CD4-positive, alpha-beta T cell treated with Interleukin-15 for 4 hours (primary cell): ENCODE data around the gene PARD3.
"Not testable (repeated sequence)": the region's sequence is repeated elsewhere in the genome, so short reads cannot be mapped to it uniquely, and the experiment has no call there.

Experiments
- DNase-seq: peaks from one replicate; pipeline ENCODE4 v3.0.0-alpha.2; 2020; ENCODE audit warnings: low spot score

Gene PARD3

DNA sequence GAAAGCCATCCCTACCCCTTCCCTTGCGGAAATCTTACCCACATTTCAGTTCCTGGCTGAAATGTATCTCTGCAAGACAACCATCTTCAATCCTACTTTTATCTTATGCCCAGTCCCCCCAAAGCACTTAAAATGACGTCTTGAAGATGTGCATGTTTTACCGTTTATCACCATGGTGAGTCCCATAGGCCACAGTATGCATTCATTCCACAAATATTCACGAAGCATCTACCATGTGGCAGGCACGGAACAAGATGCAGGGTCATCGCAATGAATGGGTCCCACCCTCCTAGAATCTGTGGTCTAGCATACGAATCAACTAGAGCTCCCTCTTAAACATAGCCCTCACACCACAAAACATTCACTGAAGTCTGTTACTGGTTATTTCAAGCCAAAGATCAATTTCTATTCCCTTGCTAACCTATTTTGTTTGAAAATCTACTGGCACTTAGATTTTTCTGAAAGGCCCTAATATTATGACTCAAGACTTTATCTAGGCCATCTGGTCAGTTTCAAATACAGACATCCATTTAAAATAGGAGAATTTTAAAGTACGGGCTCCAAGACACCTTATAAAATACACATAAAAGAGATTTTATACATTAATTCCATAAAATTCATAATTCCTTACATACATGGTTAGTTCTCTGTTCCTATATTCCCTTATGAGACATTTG is 99.4 kb downstream of the PARD3 start:
- DNase-seq = no peak

DNA sequence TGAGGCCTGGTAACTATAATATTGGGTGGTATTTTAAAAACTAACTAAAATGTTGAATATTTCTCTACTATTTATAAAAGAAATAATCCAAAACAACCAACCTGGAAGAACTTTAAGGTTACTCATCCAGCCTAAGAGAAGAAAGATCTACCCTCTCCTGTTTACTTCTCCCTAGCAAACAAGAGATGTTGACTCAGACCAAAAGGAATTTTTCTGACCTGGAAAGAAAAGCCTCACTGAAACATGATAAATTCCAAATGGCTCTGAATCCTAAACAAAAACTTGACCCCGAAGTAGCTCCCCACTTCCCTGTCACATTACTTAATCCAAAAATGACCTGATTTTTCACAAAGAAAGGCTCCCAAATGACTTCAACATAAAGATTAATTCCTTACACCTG is 101.2 kb downstream of the PARD3 start:
- no peak for DNase-seq

DNA sequence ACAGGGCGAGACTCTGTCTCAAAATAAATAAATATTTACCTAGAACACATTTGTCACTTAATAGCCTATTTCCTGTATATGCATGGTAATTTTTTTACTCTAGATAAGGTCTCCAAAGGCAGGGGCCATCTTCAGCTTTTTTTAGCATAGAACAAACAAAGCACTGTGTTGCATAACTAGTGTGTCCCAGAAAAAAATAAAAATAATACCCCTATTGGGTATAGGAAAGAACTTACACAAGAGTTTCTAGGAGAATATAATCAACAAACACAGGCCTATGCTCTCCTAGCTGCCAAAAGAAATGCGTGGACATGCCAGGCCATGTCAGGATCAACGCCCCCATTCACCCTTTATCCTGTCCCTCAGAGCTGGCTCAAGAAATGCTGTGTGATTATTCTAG is 103.6 kb downstream of the PARD3 start:
- DNase-seq = no peak

DNA sequence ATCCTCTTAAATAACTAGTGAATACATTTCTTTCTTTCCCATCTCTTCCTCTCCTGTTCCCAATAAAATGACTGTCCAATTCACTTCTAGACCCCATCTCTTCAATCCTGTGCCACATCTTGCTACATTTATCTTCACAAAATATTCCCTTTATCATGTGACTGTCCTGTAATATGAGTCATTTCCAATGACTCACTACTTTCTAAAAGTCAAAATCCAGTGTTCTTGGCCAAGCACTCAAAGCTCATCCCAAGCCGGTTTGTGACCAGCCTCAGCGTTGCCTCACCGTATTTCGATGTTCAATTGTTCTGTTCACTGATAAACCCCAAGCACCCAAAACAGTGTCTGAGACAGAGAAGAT is 104.7 kb downstream of the PARD3 start:
- no peak for DNase-seq

DNA sequence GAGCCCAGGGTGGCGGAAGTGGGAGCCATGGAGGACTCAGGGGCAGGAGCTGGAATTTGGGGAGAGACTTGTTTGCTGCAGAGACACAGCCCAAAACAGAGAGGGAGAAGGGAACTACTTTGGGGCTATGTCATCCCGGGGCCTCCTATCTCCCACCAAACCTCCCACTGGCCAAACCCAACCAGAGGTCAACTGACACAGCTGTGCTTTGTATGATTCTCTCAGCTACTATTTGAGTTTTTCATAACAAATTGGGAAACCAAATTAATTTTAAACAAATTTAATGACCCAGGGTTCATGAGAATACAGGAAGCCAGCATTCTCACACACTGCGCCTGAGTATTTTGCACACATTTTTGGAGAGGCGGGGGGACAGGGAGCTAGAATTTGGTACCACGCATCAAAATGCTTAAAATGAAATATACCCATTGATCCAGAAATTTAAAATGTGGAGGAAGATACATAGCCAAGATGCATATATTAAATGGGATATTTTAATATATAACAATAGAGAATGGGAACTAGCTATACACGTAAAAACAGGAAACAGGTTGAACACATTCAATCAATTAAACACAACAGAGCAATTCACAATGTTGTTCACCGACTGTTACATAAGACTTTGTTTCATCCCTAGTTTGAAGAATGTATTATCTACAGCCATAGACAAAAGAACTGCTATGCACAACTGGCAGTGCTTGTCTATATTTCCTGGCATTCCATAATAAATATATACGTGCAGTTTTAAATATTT is 105.3 kb downstream of the PARD3 start:
- no peak for DNase-seq

DNA sequence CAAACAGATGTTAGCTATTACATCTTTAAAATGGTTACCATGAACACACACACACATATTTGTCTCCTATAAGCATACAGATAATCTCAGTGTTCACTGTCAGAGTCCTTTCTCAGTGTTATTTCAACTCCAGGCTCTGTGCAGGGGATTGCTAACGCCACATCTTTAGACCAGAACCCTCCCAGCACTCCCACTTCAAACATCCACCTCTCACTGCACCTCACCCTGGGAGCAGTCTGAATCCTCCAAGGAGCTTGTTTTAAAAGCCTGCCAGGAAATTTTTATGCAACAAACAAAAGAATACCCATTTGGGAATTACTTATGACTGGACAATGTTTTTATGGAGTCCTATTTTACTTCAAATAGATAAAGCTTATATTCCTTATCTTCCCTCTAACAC is 107.4 kb downstream of the PARD3 start:
- DNase-seq = no peak

DNA sequence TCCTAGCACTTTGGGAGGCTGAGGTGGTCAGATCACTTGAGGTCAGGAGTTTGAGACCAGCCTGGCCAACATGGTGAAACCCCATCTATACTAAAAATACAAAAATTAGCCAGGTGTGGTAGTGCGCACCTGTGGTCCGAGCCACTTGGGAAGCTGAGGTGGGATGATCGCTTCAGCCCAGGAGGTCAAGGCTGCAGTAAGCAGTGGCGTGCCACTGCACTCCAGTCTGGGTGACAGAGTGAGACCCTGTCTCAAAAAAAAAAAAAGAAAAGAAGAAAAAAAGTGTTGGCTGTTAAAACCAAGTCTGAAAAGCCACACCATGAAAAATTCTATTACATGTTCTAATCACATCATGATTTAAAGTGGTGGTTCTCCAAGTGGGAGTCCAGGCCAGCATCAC is 108.1 kb downstream of the PARD3 start:
- not testable (repeated sequence) for DNase-seq

DNA sequence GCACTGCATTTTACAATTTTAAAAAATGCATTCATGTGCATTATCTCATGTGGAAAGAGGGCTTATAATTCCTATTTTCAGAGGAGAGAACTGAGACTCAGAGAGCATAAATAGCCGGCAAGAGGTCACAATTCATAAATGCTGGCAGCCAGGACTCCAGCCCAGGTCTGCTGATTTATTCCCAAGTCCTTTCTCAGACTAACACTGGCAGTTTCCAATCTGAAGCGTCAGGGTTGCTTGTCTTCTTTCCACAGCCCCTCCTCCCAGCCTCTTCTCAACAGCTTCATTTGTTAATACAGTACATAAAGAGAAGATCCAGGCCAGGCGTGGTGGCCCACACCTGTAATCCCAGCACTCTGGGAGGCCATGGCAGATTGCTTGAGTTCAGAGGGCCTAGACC is 108.9 kb downstream of the PARD3 start:
- DNase-seq = no peak

DNA sequence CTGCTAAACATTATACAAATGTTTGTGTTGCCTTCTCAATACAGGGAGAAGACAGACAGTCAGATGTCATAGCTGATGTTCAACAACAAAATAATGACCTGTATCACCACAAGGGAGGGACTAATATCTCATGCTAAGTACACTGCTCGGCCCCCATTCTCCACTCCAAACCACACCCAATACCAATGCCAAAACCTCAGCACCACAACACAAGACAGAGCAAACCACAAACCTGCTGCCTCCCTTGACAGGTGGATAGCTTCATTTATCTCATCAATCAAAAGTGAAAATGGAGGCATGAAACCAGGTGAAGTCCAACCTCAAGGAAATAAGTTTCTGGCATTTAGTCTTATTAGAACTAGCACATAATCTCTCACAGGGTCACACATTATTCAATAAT is 109.5 kb downstream of the PARD3 start:
- DNase-seq = no peak

DNA sequence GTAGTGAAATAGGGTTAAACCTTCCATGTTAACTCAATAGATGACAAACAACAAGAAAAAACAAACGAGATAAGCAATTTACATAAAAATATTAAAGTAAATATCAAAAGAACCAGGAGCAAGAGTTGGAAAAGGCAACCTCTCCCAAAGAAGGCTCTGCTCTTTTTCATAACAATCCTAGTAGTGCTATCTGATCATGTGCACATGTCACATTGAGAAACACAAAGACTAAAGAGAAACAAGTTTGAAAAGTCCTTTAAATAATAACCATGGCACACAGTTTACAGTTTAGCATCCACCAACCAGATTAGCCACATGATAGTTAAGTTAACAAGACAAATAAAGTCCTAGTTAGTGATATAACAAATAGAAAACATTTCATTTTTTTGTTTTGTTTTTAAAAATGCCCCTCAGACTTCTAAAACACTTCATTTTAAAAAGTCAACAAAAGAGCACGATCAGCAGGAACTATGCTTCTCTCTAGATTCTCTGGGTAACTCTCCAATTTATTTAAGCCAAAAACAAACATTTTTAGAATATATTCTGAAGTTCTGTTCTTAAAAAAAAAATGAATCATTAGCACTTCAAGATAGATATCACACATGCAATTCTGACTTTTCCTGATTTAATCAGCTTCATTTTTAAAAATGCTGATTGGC is 110.4 kb downstream of the PARD3 start:
- no peak for DNase-seq

DNA sequence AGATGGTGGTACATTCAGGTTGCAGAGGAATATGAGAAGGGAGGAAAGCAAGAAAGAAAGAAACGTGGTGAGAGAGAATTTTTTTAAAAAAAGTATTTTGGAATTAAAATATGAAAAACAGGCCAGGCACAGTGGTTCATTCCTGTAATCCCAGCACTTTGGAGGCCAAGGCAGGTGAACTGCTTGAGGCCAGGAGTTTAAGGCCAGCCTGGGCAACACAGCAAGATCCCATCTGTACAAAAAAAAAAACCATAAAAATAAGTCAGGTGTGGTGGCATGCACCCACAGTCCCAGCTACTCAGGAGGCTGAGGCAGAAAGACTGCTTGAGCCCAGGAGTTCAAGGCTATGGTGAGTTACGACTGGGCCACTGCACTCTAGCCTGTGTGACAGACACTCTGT is 112.1 kb downstream of the PARD3 start:
- DNase-seq = no peak

DNA sequence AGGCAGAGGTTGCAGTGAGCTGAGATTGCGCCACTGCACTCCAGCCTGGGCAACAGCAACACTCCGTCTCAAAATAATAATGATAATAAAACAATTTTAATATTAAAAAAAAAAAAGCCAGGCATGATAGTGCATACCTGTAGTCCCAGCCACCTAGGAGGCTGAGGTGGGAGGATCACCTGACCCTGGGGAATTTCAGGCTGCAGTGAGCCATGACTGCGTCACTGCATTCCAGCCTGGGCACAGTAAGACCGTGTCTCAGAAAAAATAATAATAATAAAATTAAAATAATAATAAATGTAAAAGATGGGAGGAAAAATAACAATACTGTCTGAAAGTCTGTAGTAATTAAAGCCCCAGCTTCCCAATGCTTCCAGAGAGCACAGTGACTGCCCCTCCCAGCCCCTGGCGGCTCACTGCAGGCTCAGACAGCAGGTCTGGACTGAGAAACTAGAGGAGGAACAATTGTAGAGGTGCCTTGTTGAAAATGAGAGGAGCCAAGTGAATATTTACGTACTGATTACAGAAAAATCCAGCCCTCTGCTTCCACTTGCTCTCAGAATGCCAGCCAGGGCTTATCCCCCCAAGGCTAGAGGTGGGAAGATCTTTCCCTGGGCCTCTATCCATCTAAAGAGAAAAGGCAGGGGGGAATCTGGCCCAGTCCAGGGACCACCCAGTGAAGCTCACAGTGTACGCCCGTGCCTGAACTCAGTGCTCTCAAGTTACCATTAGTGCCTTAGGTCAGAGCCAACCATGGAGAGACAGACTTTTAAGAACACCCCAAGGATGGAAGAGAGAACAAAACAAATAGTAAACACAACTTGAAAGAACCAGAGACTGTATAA is 112.8 kb downstream of the PARD3 start:
- DNase-seq = no peak

DNA sequence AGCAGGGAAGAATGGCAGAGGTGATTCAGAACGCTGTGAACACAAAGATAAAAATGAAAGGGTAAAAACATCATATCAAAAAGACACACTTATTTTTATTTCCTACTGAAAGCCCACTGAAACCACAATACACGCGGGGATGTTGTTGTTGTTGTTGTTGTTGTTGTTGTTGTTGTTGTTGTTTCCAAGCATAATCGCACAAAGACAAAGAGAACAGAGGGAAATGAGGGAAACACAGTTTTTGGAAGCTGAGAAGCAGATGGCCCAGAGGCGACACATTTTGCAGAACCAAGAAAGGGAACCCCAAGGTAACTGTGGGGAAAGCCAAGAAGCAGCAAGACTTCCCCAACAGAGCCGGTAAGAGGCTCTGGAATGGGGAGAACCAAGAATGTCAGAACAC is 113.9 kb downstream of the PARD3 start:
- DNase-seq = no peak

DNA sequence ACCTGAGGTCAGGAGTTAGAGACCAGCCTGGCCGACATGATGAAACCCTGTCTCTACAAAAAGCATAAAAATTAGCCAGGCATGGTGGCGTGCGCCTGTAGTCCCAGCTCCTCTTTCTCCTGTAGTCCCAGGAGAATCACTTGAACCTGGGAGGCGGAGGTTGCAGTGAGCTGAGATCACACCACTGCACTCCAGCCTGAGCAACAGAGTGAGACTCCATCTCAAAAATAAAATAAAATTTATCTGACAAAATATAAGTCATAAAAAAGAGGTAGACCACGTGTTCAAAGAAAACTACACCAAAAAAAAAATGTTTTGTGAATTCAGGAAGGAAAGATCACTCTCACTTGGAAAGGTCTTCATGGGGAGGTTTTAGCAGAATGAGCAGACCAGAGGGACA is 114.3 kb downstream of the PARD3 start:
- DNase-seq = not testable (repeated sequence)

DNA sequence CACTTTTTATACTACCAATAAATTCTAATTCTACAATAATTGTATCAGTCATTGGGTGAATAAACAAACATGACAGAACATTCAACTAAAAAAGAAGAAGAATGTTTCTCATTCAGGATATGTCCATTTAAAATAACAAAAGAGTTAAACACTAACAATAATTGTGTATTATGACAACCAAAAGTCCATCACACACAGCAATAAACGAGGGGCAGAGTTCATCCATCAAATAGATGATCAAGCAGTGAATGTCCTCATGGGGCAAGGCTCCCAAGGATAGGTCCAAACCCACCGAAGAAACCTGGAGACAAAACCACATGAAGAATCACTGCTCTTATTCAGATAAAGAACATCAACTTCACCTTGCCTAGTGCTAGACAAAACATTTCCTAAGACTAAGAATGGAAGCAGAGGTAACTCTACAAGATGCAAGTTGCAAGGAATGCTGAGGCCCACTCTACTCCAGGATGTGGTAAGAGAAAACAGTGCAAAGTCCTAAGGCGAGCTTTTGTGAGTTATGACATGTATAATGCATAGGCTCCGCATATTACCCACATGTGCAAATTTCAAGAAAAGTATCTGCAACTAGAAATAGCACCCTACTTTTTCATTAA is 115.1 kb downstream of the PARD3 start:
- no peak for DNase-seq

DNA sequence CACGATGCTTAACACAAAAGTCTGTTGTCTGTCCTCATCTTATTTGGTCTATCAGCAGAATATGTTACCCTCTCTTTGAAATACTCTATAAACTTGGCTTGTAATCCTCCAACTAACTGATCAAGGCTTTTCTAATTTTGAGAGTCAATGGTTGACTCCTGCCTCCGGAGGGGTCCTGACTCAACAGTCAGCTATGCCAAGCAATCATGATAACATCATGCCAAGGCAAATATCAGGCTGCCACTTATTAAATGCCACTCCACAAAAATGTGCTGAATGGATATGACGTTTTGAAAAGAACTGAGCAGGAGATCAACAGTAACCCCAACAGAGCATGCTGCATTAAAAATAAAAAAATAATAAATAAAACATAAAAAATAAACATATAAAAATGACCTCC is 116.1 kb downstream of the PARD3 start:
- DNase-seq = no peak

DNA sequence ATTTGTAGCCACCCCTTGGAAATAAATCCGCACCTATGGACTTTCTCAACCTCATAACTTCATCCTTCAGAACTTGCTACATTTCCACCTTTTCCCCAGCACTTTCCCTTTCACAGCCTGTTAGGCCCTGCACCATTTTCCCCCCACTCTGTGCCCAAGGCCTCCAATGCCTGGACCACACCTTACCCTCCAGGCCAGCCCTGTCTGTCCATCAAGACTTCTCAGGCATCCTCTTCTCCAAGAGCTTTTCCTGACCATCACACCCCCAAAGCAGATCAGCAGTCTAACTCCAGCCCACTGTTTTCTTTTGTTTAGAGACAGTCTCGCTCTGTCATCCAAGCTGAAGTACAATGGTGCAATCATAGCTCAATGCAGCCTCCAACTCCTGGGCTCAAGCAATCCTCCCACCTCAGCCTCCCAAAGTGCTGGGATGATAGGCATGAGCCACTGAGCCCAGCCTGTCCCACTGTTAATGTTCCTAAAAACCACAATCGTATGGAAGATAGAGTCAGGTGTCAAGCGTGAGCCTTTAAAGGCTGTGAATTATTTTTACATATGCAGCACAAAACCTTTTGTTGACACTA is 116.8 kb downstream of the PARD3 start:
- DNase-seq = no peak

DNA sequence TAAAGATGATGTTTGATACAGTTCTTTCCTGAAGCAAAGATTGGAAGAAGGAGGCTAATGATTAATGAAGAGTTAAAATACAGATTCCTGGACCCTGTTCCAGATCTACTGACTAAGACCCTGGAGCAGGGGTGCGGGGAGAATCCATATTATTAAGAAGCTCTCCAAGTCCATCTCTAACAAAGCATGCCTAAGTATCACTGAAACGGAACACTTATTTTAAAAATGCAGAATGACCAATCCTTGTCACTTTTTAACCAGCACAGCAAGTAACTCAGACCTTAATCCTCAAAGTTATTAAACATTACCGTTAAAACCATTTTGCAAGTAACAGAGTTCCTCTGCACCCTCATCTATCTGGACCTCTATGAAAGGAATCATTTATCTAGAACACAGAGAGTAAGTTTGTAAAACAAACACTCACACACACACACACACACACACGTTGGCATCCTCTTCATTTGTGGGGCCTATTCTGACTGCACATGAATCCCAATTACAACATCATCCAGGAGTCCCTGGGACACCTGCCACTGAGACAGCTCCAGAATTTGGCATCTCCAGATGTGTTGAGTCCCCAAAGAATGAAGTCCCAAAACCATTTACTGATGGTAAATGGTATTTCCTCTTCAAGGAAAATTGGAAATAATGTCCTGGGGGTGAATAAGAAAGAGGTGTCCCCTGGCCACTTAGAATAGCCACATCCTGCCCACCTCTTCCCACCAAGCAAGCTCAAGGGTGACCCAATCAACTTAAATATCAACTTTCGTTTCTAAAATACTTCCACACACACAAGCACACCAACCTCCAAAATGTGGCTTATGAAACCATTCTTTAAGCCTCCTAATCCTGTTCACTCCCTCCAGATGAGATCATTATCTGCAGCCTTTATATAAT is 117.5 kb downstream of the PARD3 start:
- DNase-seq = no peak

DNA sequence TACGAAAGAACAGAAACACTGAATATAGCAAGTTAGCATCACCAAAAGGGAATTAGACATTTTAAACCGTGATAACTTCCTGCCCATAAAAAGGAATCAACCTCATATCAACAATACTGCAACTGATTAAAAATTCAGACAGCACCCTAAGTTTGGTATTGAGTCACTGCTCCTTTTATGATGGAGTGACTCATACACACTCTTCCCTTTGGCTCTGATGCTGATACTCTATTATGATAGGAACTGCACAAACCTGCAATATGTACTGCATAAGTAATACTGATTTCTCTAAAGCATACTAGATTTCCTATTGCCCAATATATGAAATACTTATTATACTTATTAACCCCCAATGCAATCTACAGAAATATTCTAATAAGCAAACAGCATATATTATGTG is 118.7 kb downstream of the PARD3 start:
- DNase-seq = no peak

DNA sequence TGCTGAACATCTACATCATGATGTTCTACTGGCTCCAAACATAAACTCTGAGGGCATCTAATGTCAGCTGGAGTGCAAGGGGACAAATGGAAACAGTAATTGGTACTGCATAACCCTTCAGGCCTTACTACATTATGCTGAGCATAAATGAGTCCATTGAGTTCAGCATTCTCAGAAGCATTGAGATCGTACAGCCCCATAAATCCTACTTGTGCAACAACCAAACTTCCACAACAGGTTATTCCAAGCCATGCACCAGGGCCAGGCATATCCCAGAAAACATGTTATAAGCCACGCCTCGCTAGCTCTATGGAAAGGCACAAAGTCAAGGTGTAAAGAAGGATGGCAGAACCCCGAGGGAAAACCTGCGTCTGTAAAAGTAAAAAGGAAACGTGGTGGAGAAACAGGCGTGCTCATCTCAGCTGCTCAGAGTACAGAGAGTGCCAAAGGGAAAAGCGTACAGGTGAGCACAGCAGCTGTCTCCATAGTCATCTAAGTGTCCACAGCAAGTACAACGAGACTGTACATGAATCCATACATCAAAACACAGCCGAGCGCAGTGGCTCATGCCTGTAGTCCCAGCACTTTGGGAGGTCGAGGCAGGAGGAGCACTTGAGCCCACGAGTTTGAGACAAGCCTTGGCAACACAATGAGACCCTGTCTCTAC is 124.6 kb downstream of the PARD3 start:
- DNase-seq = no peak
